ENCODE measurements around the gene TSC22D1. TPM values are rescaled to one million over a fixed set of nuclear protein-coding genes. Genes with fewer than 3 reads are reported as not detected.
A peak's percentile ranks its signal among the peaks of the same experiment; 100 is the strongest.

TSC22D1 gene
- 10 to 100 TPM; 30.7 to 50.1 TPM for total RNA-seq

DNA sequence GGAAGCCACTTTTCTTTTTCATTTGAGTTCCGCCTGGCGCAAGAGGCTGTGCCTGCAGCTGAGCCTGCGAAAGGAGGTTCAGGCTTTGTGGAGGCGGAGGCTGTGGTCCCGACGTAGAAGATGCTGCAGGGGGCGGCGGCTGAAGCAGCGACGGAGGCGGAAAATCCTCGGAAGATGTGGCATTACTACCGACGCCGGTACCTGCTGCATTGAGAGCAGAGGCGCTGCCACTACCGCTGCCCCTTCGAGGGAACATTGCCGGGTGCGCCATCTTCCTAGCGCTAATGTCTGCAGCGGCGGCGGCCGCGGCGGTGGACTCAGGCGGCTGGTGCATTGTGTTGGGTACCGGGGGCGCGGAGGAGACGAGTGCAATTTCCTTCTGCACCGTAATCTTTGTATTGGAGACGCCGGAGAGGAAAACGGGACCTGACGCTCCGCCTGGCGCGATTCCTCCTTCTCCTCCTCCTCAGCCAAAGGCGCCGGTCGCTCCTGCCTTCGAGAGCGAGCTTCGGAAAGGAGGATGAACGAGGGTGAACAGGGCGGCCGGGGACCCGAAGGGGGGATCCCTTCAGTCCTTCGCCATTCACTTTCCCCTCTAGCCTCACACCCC, at the start of gene TSC22D1:
Gene TSC22D1 (minus strand): TSS at position 590 of the 610 bp plus-strand sequence. CDS start 256 bp downstream, at position 334.
- no peak for ATAC-seq
- WGBS, 2 donors = 0% methylated on average over 13 to 50 of the region's 51 CpGs
- no peaks in the 10 kb centered on the region for H3K27me3 ChIP-seq
- peaks cover 47% of the 10 kb centered on the region for H3K4me1 ChIP-seq
- H3K27ac ChIP-seq = peak within 1 kb of the TSS; percentile 92 to 98 (median 96)
- H3K9me3 ChIP-seq = no peaks in the 10 kb centered on the region
- TF ChIP-seq, protein P1, sequence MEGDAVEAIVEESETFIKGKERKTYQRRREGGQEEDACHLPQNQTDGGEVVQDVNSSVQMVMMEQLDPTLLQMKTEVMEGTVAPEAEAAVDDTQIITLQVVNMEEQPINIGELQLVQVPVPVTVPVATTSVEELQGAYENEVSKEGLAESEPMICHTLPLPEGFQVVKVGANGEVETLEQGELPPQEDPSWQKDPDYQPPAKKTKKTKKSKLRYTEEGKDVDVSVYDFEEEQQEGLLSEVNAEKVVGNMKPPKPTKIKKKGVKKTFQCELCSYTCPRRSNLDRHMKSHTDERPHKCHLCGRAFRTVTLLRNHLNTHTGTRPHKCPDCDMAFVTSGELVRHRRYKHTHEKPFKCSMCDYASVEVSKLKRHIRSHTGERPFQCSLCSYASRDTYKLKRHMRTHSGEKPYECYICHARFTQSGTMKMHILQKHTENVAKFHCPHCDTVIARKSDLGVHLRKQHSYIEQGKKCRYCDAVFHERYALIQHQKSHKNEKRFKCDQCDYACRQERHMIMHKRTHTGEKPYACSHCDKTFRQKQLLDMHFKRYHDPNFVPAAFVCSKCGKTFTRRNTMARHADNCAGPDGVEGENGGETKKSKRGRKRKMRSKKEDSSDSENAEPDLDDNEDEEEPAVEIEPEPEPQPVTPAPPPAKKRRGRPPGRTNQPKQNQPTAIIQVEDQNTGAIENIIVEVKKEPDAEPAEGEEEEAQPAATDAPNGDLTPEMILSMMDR (IDR thresholded peaks at IDR 0.05) = peak in 2 of 7 experiments; percentile 6 to 14
- peak in 2 of 3 donors; percentile 36 to 37 for TF ChIP-seq POLR2A (IDR thresholded peaks at IDR 0.05)
- intact Hi-C loops (cut with DNase I) = no loop called here
- no peaks in the 10 kb centered on the region for H3K36me3 ChIP-seq (replicated peaks in 1 of 2; ENCODE audit: insufficient read depth in 1 of 2, low read depth in 2 of 2)
- H3K4me3 ChIP-seq = peak within 1 kb of the TSS; percentile 47 to 87
- peak; percentile 39 to 61 (median 51) for DNase-seq

DNA sequence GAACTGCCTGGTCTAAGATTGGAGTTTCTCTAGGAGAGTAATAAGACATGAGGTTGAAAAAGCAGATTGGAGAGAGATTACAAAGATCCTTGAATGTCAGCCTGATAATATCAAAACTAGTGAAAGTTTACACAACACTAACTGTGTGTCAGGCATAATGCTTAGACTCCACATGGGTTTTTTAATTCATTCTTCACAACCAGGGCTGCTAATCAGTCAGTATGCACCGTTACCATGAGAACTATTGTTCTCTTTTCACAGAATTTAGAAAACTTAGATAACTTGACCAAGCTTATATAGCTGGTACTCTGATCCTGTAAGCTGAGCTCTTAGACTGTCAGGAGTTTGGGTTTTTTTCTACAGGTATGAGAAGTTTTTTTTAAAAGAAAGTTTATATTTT, 46.6 kb upstream of the TSC22D1 start:
- Histone ChIP-seq H3K4me1 (no peaks in the 10 kb centered on the region), H3K4me3 (no peak overlapping the region), H3K27ac (no peak overlapping the region), H3K9me3 (no peaks in the 10 kb centered on the region), H3K27me3 (no peaks in the 10 kb centered on the region), H3K36me3 (replicated peaks in 1 of 2; ENCODE audit: insufficient read depth in 1 of 2, low read depth in 2 of 2) (no peaks in the 10 kb centered on the region)
- DNase-seq (no peak), ATAC-seq (no peak)
- intact Hi-C loops (cut with DNase I) = no loop called here
- 74 to 79% methylated on average over 1 of the region's 1 CpG for WGBS, 2 donors
- TF ChIP-seq, protein P1 (IDR thresholded peaks at IDR 0.05) = no peak
- no peak for TF ChIP-seq POLR2A (IDR thresholded peaks at IDR 0.05)

DNA sequence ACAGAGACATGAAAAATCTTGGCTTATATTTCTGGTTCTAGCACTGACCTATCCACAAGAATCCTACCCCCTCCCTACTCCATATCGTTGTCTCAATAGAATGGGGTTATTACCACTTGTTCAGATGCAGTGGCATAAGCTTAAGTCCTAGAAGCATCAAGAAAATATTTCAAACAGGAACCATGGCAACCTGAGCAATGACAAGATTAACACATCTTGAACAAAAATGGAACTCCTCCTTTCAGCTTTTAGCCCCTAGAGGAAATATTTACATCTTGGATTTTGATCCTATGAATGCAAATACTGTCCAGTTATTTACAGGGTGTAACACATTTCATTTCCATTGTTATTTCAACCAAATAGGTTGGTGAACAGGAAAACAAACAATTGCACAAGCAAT, 46.1 kb upstream of the TSC22D1 start:
- Histone ChIP-seq H3K36me3 (replicated peaks in 1 of 2; ENCODE audit: insufficient read depth in 1 of 2, low read depth in 2 of 2) (no peaks in the 10 kb centered on the region), H3K4me1 (no peaks in the 10 kb centered on the region), H3K4me3 (no peak overlapping the region), H3K27ac (no peak overlapping the region), H3K27me3 (no peaks in the 10 kb centered on the region), H3K9me3 (no peaks in the 10 kb centered on the region)
- ATAC-seq = no peak
- WGBS, 2 donors = 46 to 48% methylated on average over 1 of the region's 1 CpG
- TF ChIP-seq, protein P1 (IDR thresholded peaks at IDR 0.05) = no peak
- no peak for TF ChIP-seq POLR2A (IDR thresholded peaks at IDR 0.05)
- no peak for DNase-seq
- intact Hi-C loops (cut with DNase I) = no loop called here

DNA sequence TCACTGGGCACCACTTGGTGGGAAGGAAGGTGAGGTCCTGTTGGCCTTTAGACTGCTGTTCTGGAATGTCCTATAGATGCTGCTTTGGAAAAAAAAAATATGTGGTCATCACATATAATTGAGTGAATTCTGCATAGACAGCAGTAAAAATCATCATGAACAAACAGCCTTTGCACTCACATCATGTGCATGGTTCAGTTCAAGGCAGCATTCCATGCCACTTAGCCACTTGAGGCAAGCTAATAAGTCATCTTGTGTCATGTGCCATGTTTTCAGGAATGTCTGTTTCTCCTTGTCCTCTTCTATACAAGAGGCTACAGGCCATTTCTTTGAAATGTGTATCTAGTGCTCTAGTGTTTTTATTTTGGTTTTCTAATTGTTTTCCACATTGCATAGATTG, 43.9 kb upstream of the TSC22D1 start:
- ATAC-seq = no peak
- Histone ChIP-seq H3K4me3 (no peak overlapping the region), H3K4me1 (no peaks in the 10 kb centered on the region), H3K36me3 (replicated peaks in 1 of 2; ENCODE audit: insufficient read depth in 1 of 2, low read depth in 2 of 2) (no peaks in the 10 kb centered on the region), H3K27ac (no peak overlapping the region), H3K27me3 (no peaks in the 10 kb centered on the region), H3K9me3 (no peaks in the 10 kb centered on the region)
- intact Hi-C loops (cut with DNase I) = no loop called here
- TF ChIP-seq, protein P1 (IDR thresholded peaks at IDR 0.05) = no peak
- TF ChIP-seq POLR2A (IDR thresholded peaks at IDR 0.05) = no peak
- DNase-seq = no peak

DNA sequence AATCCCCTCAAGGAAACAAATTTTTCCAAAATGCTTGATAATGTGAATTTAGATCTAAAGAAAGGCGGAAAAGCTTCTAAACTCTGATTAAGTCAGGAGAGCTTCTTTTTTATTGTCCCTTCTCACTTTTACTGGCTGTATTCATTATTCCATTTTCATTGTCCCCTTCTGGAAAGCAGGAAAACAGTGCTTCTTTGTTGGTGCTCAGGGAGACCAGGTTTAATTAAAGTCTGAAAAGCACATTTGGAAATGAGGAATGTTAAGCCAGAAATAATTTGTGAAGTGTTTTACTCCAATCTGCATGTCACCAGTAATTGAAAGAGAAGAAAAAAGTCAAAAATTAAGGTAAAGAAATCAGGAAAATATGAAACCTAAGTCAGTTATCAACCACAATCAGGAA, 43.5 kb upstream of the TSC22D1 start:
- TF ChIP-seq, protein P1 (IDR thresholded peaks at IDR 0.05) = no peak
- TF ChIP-seq POLR2A (IDR thresholded peaks at IDR 0.05) = no peak
- no peak overlapping the region for H3K27ac ChIP-seq
- DNase-seq (no peak), ATAC-seq (no peak)
- no peak overlapping the region for H3K4me3 ChIP-seq
- H3K4me1 ChIP-seq = no peaks in the 10 kb centered on the region
- no peaks in the 10 kb centered on the region for H3K36me3 ChIP-seq (replicated peaks in 1 of 2; ENCODE audit: insufficient read depth in 1 of 2, low read depth in 2 of 2)
- 88 to 96% methylated on average over 1 of the region's 1 CpG for WGBS, 2 donors
- H3K9me3 ChIP-seq = no peaks in the 10 kb centered on the region
- no peaks in the 10 kb centered on the region for H3K27me3 ChIP-seq
- intact Hi-C loops (cut with DNase I) = no loop called here
